IPS-18c (cell line): Measurements from ENCODE around the gene SCGN.

Experiments used
- H3K4me3 ChIP-seq: 2 replicates; pipeline ENCODE4 v1.7.0; 2013; ENCODE audit warnings: low read depth, mild to moderate bottlenecking, low read length, moderate library complexity; ENCODE audit not compliant: insufficient read depth
- H3K9me3 ChIP-seq: one replicate; pipeline ENCODE4 v1.6.1; 2013; ENCODE audit warnings: mild to moderate bottlenecking, low read length, moderate library complexity; ENCODE audit not compliant: control insufficient read depth, insufficient read depth

Gene SCGN

GRCh38 chr6:25635886-25636317 is 16.1 kb upstream of the SCGN start:
- H3K9me3 ChIP-seq = no peaks in the 10 kb centered on the region
- no peak overlapping the region for H3K4me3 ChIP-seq

GRCh38 chr6:25637211-25637610 is 14.8 kb upstream of the SCGN start:
- Histone ChIP-seq H3K9me3 (no peaks in the 10 kb centered on the region), H3K4me3 (no peak overlapping the region)

- H3K9me3 ChIP-seq = no peaks in the 10 kb centered on the region
Observed at GRCh38 chr6:25637960-25638434, 14.0 kb upstream of the SCGN start.

GRCh38 chr6:25639653-25640052 is 12.4 kb upstream of the SCGN start:
- Histone ChIP-seq H3K9me3 (no peaks in the 10 kb centered on the region), H3K4me3 (no peak overlapping the region)

More at GRCh38 chr6:25637960-25638434, 14.0 kb upstream of the SCGN start:
- H3K4me3 ChIP-seq = no peak overlapping the region

- Histone ChIP-seq H3K9me3 (no peaks in the 10 kb centered on the region), H3K4me3 (no peak overlapping the region)
Observed at GRCh38 chr6:25640446-25640845, 11.6 kb upstream of the SCGN start.

- Histone ChIP-seq H3K9me3 (no peaks in the 10 kb centered on the region), H3K4me3 (no peak overlapping the region)
Observed at GRCh38 chr6:25640891-25641290, 11.1 kb upstream of the SCGN start.

GRCh38 chr6:25641377-25641776 is 10.6 kb upstream of the SCGN start:
- no peaks in the 10 kb centered on the region for H3K9me3 ChIP-seq
- H3K4me3 ChIP-seq = no peak overlapping the region

- Histone ChIP-seq H3K4me3 (no peak overlapping the region), H3K9me3 (no peaks in the 10 kb centered on the region)
Observed at GRCh38 chr6:25641940-25642666, 9.9 kb upstream of the SCGN start.

GRCh38 chr6:25642667-25643328 is 9.2 kb upstream of the SCGN start:
- Histone ChIP-seq H3K9me3 (no peaks in the 10 kb centered on the region), H3K4me3 (no peak overlapping the region)

- Histone ChIP-seq H3K9me3 (no peaks in the 10 kb centered on the region), H3K4me3 (no peak overlapping the region)
Observed at GRCh38 chr6:25645916-25646315, 6.1 kb upstream of the SCGN start.

GRCh38 chr6:25649611-25650010 is 2.4 kb upstream of the SCGN start:
- no peaks in the 10 kb centered on the region for H3K9me3 ChIP-seq
- no peak overlapping the region for H3K4me3 ChIP-seq

GRCh38 chr6:25655723-25656122 is 3.7 kb downstream of the SCGN start:
- no peak overlapping the region for H3K4me3 ChIP-seq
- no peaks in the 10 kb centered on the region for H3K9me3 ChIP-seq

GRCh38 chr6:25659633-25660368 is 7.8 kb downstream of the SCGN start:
- H3K4me3 ChIP-seq = no peak overlapping the region
- no peaks in the 10 kb centered on the region for H3K9me3 ChIP-seq

- H3K9me3 ChIP-seq = no peaks in the 10 kb centered on the region
- no peak overlapping the region for H3K4me3 ChIP-seq
Observed at GRCh38 chr6:25660512-25660911, 8.5 kb downstream of the SCGN start.

- no peaks in the 10 kb centered on the region for H3K9me3 ChIP-seq
Observed at GRCh38 chr6:25661129-25661779, 9.2 kb downstream of the SCGN start.

GRCh38 chr6:25665455-25665854 is 13.4 kb downstream of the SCGN start:
- H3K4me3 ChIP-seq = no peak overlapping the region
- H3K9me3 ChIP-seq = no peaks in the 10 kb centered on the region

More at GRCh38 chr6:25661129-25661779, 9.2 kb downstream of the SCGN start:
- H3K4me3 ChIP-seq = no peak overlapping the region

- no peaks in the 10 kb centered on the region for H3K9me3 ChIP-seq
- no peak overlapping the region for H3K4me3 ChIP-seq
Observed at GRCh38 chr6:25669413-25669812, 17.4 kb downstream of the SCGN start.
